Peyer's patch (tissue), 4 donors: ENCODE results near the gene ANO2.

Experiments used
- CTCF ChIP-seq, 6 experiments: fragments of 450-650 bp in 4 of 6; fragments of 200-600 bp in 2 of 6; sonication (generic) in 1 of 6; IDR thresholded peaks; one replicate each; pipeline ENCODE4 v1.5.1; 2017 to 2019; ENCODE audit warnings: antibody characterized with exemption in 6 of 6, mild to moderate bottlenecking in 3 of 6, moderate library complexity in 1 of 6
- POLR2A ChIP-seq, 2 donors: fragments of 450-650 bp; IDR thresholded peaks; one replicate each; pipeline ENCODE4 v1.5.1; 2017; ENCODE audit warnings: antibody characterized with exemption in 2 of 2, mild to moderate bottlenecking in 2 of 2, moderate library complexity in 2 of 2

GRCh38 chr12:5612556-5613410 lies 332.3 kb downstream of the ANO2 start:
- no peak for TF ChIP-seq CTCF (IDR thresholded peaks at IDR 0.05)
- no peak for TF ChIP-seq POLR2A (IDR thresholded peaks at IDR 0.05)
